Non-pigmented ciliary epithelial cell (primary cell): Measurements from ENCODE around the gene ECHS1.
"Not testable (repeated sequence)": the region's sequence is repeated elsewhere in the genome, so short reads cannot be mapped to it uniquely, and the experiment has no call there.

Source experiments
- DNase-seq: peaks from one replicate; pipeline ENCODE4 v3.0.0-alpha.2; 2010; ENCODE audit warnings: low read depth

Gene ECHS1

GRCh38 chr10:133324198-133324792 is 48.9 kb downstream of the ECHS1 start:
- DNase-seq: no peak

- not testable (repeated sequence) for DNase-seq
Observed at GRCh38 chr10:133322064-133322709, 51.0 kb downstream of the ECHS1 start.

- not testable (repeated sequence) for DNase-seq
Observed at GRCh38 chr10:133320852-133321422, 52.2 kb downstream of the ECHS1 start.

- DNase-seq: no peak
Observed at GRCh38 chr10:133318494-133319127, 54.5 kb downstream of the ECHS1 start.

- DNase-seq: no peak
Observed at GRCh38 chr10:133316732-133317131, 56.4 kb downstream of the ECHS1 start.

- no peak for DNase-seq
Observed at GRCh38 chr10:133316266-133316665, 56.9 kb downstream of the ECHS1 start.

GRCh38 chr10:133315847-133316246 is 57.3 kb downstream of the ECHS1 start:
- DNase-seq: no peak

- DNase-seq: no peak
Observed at GRCh38 chr10:133314911-133315310, 58.2 kb downstream of the ECHS1 start.

GRCh38 chr10:133313192-133313591 is 60.0 kb downstream of the ECHS1 start:
- DNase-seq: no peak

GRCh38 chr10:133312769-133313145 is 60.4 kb downstream of the ECHS1 start:
- no peak for DNase-seq
